HepG2 (cell line): ENCODE data around the gene CROCC.

Source experiments
- EZH2 ChIP-seq: conservative IDR thresholded peaks from 2 replicates; pipeline ENCODE4 v1.6.1; 2012; ENCODE audit warnings: mild to moderate bottlenecking, low read depth, low read length, moderate library complexity
- KDM5B ChIP-seq: sonication (generic); formaldehyde crosslinking; IDR thresholded peaks from 2 replicates; pipeline ENCODE4 v1.4.0; 2020; ENCODE audit warnings: missing genetic modification reagents, mild to moderate bottlenecking, borderline replicate concordance
- NR2F2 ChIP-seq: IDR thresholded peaks from 2 replicates; pipeline ENCODE4 v1.6.1; 2012; ENCODE audit warnings: low read depth, inconsistent platforms, borderline replicate concordance
- POLR2A ChIP-seq, 2 experiments: IDR thresholded peaks; 2 replicates each; pipeline ENCODE4 v1.6.1; 2011; ENCODE audit warnings: low read depth in 2 of 2, low read length in 2 of 2, mild to moderate bottlenecking in 1 of 2, moderate library complexity in 1 of 2; ENCODE audit not compliant: insufficient read depth in 1 of 2
- RFX5 ChIP-seq: IDR thresholded peaks from 2 replicates; pipeline ENCODE4 v1.6.1; 2011; ENCODE audit warnings: low read depth, low read length, improper control_type of control experiment
- ZNF274 ChIP-seq: sonication (generic); formaldehyde crosslinking; IDR thresholded peaks from 2 replicates; pipeline ENCODE4 v1.5.1; 2020; ENCODE audit warnings: mild to moderate bottlenecking, missing genetic modification reagents
- TF ChIP-seq, protein P1 (sequence below): IDR thresholded peaks from 2 replicates; pipeline ENCODE4 v1.6.1; 2012; ENCODE audit warnings: inconsistent platforms
- TF ChIP-seq, protein P2 (sequence below): sonication (generic); formaldehyde crosslinking; IDR thresholded peaks from 2 replicates; pipeline ENCODE4 v1.4.0; 2020; ENCODE audit warnings: mild to moderate bottlenecking, missing genetic modification reagents

DNA sequence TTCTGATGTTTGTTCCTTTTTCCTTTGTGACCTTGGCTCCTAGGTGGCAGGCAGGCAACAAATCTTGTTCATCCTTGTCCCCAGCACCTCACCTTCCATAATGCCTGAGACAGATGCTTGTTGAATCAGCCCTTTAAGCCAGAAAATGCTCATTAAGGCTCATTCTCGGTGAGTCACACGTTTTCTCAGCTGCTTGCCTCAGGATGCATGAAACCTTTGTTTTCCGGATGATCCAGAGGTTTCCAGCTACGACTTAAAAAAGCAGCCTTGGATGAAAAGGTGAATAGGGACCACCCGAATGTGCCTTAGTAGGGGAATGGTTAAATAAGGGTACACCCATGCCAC, 94.6 kb downstream of the CROCC start:
- TF ChIP-seq ZNF274 (CRISPR knock-in tag) (no peak), RFX5 (no peak), KDM5B (CRISPR knock-in tag) (no peak), NR2F2 (no peak), EZH2 (no peak), POLR2A (IDR thresholded peaks at IDR 0.05; ENCODE audit: insufficient read depth in 1 of 2, low read depth in 2 of 2, low read length in 2 of 2) (no peak)
- TF ChIP-seq, protein P1, sequence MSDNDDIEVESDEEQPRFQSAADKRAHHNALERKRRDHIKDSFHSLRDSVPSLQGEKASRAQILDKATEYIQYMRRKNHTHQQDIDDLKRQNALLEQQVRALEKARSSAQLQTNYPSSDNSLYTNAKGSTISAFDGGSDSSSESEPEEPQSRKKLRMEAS, result no peak
- TF ChIP-seq, protein P2, sequence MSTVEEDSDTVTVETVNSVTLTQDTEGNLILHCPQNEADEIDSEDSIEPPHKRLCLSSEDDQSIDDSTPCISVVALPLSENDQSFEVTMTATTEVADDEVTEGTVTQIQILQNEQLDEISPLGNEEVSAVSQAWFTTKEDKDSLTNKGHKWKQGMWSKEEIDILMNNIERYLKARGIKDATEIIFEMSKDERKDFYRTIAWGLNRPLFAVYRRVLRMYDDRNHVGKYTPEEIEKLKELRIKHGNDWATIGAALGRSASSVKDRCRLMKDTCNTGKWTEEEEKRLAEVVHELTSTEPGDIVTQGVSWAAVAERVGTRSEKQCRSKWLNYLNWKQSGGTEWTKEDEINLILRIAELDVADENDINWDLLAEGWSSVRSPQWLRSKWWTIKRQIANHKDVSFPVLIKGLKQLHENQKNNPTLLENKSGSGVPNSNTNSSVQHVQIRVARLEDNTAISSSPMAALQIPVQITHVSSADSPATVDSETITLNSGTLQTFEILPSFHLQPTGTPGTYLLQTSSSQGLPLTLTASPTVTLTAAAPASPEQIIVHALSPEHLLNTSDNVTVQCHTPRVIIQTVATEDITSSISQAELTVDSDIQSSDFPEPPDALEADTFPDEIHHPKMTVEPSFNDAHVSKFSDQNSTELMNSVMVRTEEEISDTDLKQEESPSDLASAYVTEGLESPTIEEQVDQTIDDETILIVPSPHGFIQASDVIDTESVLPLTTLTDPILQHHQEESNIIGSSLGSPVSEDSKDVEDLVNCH (CRISPR knock-in tag), result no peak
